Spleen (tissue), 7 donors: ENCODE measurements around the gene SLC9A7.

ENCODE experiments used
- CTCF ChIP-seq, 11 experiments: fragments of 200-600 bp in 7 of 11; fragments of 450-650 bp in 4 of 11; sonication (generic) in 4 of 11; IDR thresholded peaks in 8 of 11; conservative IDR thresholded peaks in 3 of 11; 1 replicate in 7 of 11; 2 replicates in 4 of 11; pipeline versions ENCODE4 v1.4.0 to v1.8.0; 2016 to 2021; ENCODE audit warnings: antibody characterized with exemption in 11 of 11, inconsistent platforms in 4 of 11, mild to moderate bottlenecking in 1 of 11
- POLR2AphosphoS5 ChIP-seq, 3 donors: sonication (generic); formaldehyde crosslinking; IDR thresholded peaks; one replicate each; pipeline ENCODE4 v1.5.1; 2017; ENCODE audit warnings: antibody characterized with exemption in 3 of 3
- donor health status: DM: no; HTN: no; CAD: no; lungs with moderate emphysema.
- donor health status: DM: no; HTN: no; CAD: no.
- donor health status: DM: no; HTN: no; CAD: no.

GRCh38 chrX:46750889-46751288 lies 8.0 kb downstream of the SLC9A7 start:
- TF ChIP-seq CTCF (IDR thresholded peaks at IDR 0.05 in 8 of 11, conservative IDR thresholded peaks at IDR 0.05 in 3 of 11) (no peak), POLR2AphosphoS5 (IDR thresholded peaks at IDR 0.05) (no peak)
